LHCN-M2 (cell line): ENCODE measurements around the gene INTS15. TPM values are rescaled to one million over a fixed set of nuclear protein-coding genes. Genes with fewer than 3 reads are reported as not detected.

Experiments used
- DNase-seq: peaks from one replicate; pipeline ENCODE4 v3.0.0-alpha.2; 2012; ENCODE audit warnings: low read depth
- total RNA-seq: library from RNA; depleted of rRNA; stranded (reverse); fragments of >200 nt; gene quantifications from 2 replicates; pipeline ENCODE4 v1.2.3, GENCODE V29; 2014

The INTS15 gene
- total RNA-seq, 1 experiment from 2014 or later, result 24.6 TPM

DNA sequence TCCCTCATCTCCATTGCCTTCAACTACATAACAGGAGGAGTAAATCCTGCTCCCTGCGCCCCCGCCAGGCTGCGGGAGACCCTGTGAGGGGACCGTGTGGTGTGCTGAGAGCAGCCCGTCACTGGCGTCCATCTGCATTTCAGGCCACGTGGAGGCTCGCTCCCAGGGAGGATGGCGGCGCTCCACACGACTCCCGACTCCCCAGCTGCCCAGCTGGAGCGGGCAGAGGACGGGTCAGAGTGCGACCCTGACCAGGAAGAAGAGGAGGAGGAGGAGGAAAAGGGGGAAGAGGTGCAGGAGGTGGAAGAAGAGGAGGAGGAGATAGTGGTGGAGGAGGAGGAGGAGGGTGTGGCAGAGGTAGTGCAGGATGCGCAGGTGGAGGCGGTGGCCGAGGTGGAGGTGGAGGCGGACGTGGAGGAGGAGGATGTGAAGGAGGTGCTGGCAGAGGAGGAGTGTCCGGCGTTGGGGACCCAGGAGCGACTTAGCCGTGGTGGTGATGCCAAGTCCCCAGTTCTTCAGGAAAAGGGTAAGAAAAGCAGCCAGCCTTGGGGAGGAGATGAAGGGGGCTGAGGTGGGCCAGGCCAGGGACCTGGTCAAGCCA is 52.5 kb downstream of the INTS15 start:
- DNase-seq, result no peak

DNA sequence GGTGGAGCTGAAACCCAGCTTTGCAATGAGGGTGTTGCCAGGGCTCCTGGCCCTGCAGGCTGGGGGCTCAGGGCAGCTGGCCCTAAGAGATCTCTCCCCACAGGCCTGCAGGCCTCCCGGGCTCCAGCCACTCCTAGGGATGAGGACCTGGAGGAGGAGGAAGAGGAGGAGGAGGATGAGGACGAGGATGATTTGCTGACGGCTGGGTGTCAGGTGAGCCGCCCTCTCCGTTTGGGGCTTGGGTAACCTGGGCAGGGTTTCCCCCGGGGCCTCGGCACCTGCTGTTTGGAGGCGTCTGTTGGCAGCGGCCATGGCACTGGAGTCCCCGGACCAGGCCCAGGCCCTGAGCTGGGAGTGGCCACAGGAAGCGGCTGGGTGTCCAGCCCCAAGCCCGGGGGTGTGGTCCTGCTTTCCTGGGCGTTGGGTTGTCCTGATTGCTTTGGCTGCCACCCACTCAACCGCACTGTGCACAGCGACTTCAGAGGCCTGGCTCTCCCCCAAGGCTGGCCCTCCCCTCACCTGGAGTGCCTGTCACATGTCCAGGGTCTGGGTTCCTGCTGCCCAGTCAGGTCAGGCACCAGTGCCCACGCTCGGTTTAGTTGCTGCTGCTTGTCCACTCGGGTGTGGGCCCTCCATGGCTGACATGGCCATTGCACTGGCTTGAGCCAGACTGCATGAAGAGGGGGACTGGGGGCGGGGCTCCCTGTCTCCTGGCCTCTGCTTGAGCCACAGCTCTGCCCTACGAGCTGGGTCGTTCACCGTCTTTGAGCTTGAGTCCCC is 53.2 kb downstream of the INTS15 start:
- DNase-seq, result no peak

DNA sequence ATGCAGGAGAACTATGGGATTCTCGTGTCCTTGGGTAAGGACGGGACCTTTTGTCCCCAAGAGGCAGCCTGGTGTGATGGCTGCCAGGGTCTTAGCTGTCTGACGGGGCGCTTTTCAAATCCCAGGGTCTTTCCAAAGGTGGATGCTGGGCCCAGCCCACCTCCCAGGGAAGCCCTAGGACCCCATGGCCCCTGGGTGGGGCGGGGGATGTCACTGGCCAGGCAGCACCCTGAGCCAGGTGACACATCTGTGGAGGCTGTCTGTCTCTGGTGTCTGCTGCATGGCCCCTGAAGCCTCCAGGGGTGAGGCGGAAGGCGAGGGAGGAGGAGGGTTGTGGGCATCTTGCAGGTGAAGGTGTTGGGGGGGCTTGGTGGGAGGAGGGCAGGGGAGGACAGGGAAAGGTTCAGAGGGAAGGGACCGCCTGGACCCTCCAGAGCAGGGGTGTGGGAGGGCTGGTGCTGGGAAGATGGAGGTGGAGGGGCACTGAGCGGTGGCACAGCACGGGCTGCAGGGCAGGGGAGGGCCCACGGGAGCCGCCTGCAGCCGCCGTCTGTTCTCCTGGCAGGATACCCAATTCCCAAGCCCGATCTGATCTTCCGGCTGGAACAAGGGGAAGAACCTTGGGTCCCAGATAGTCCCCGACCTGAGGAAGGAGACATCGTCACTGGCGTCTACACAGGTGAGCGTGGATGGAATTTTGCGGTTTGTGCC is 54.2 kb downstream of the INTS15 start:
- DNase-seq, result no peak

DNA sequence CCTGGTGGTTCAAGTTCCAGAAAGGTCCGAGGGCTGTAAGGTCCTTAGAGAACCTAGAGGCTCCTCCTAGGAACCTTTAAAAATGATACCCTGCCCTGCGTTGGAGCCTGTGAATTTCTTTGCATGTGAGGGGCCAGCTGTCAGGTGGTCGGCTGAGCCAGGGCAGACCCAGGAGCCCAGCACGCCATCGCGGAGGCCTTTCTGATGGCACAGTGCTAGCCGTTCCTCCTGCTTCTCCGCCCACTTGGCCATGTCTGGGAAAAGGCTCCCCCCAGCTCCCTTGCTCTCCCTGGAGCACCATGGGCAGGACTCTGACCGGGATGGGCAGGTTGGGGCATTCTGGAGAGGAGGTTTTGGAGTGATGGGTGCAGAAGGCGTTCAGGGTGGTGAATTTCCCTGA is 54.9 kb downstream of the INTS15 start:
- DNase-seq, result no peak

DNA sequence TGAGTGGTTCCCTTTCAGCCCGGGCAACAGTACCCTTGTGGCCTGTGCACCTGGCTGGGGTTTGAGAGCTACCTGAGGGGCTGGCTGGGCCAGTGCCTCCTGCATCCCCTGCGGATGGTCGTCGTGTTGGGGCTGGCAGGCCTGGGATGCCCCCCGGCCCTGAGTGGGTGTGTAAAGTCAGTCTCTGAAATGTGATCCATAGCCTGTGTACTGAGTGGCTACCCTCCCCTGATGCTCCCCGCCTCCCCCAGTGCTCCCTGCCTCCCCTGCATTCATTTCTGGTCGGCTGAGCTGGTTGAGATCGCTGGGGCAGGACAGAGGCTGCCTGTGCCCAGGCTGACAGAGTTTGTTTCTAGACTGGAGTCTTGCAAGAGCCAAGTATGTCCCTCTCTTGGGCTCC is 56.6 kb downstream of the INTS15 start:
- no peak for DNase-seq

DNA sequence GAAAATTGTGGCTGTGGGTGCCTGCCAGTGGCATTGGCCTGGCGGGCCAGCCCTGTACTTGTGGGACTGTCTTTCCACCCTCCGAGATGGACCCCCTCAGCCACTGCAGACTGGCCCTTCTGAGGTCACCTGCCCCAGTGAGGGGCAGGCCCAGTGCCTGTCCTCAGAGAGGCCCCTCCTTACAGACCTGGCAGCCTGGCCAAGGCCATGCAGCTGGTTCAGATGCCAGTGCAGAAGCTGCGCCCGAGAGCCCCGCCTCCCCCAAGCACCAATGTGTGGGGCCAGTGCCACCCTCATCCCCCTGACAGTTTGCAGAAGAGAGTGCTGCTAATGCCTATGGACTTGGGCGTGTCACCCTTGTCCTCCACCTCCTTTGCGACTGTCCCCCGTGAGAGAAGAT is 57.3 kb downstream of the INTS15 start:
- DNase-seq, result no peak

DNA sequence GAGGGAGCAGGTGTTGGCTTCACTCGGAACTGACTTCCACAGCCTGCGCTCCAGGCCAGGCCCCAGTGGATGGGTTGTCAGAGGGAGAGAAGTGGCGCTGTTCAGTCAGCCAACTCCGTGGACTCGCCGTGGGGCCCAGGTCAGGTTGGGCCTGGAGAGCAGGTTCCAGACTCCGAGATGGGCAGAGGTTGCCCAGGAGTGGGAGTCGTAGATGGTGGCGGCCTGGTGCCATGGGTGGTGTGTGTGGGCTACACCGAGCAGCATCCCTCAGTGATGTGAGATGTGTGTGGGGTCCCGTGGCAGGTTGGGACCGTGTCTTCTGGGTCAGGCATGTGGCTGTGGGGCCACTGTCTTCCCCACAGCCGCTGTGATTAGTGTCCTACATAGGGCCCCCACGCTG is 57.7 kb downstream of the INTS15 start:
- DNase-seq, result no peak

DNA sequence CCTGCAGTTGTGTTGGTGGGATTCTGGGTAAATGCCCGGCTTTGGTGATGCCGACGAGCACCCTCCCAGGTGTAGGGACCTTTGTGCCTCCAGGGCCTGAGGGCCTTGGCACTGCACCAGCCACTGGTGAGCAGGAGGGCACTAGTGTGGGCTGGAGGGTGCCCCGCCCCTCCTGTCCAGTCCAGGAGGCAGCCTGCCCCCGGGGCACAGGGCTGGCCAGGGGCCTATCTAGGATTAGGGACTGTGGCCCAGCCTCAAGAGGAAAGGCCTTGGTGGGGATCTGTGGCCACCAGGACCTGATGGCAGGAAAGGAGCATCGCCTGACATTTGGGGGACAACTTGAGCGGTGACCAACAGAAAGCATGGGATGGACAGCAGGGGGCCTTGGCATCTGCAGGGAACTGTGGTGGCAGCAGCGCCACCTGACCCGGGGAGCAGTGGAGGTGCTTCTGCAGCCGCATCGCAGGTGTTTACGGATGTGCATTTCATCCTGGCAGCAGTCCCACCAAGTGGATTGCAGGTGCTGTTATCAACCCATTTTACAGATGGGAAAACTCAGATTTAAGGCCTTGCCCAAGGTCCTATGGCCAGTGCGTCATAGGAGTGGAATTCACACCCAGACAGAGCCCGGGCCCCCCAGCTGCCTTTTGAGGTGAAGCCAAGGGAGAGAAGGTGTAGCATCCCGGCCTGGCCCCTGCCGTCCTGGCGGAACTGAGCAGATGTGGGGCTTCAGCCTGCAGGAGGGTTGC is 58.4 kb downstream of the INTS15 start:
- DNase-seq, result no peak

DNA sequence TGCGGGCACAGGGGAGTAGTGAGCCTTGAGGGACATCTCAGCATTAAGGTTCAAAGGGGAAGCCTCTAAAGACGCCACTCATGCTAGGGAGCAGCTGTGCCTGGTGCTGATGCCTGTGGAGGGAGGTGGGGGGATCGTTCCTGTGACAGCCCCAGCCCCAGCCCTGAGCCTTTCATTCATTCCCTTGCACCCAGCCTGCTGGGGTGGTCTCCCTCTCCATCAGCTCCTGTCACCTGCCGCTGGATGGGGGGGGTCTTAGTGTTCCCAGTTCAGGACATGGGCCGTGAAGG is 58.9 kb downstream of the INTS15 start:
- DNase-seq, result no peak

DNA sequence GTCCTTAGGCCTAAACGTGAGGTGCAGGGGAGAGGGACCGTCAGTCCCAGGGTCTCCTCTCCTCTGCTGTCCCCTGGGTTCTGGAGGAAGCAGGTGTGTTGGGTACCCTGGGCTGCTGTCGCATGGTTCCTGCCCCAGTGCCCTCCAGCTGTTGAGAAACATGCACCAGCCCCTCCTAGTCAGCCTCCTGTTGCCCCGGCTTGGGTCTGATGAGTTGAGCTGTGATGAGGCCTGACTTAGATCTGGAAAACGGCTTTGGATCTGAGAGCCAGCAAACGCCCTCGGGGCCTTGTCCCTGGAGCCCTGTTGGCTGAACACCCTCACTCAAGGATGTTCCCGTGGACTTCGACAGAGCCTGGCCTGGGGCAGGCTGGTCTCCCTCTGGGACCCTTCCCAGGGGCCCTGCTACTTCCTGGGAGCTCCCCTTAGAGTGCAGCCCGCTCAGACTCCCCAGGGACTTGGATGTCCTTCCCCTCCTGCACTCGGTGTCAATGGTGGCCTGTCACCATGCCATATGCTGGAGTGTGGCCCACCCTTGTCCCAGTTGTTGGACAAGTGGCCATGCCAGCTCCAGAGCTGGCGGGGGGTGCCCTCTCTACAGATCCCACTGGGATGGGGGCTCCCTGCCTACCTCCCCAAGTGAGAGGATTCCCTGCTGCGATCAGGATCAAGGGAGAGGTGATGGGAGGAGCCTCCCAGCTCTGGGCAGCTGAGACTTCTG is 59.6 kb downstream of the INTS15 start:
- DNase-seq, result no peak

DNA sequence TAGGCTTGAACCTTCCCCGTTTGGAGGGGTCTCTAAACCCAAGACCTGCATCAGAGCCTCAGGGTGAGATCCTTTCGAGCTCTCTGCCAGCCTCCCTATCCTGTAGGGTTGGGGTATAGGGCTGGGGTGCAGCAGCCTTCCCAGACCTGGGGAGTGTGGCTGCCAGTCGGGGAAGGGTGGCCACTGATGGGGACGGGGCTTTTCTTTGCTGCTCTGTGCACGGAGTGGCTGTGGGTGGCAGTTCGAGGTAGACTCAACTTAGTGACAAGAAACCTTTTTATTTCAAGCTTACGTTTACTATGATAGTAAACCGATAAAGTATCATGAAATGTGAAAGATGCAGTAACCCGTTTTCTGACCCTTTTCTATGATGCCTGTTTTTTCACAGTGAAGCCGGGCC is 60.3 kb downstream of the INTS15 start:
- DNase-seq, result no peak

DNA sequence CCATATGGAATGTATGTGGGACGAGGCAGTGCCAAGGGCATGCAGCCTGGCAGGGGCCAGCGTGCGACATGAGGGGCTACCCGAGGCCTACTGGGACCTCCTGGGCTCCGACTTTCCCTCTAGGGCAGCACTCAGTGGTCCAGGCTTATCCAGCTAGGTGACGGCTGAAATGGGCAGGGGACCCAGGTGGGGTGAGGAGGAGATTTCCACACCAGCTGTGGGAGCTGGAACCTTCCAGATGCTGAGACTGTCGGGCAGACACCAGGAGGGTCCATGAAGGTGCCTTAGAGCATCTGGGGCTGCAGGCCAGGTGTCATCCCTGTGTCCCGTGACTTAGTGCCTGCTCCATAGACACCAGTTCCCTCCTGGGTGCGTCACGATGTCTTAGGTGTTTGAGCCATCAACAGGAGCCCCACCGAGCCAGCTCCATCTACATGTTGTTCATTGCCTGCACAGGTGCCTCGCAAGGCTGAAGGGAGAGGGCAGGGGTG is 60.7 kb downstream of the INTS15 start:
- DNase-seq, result no peak

DNA sequence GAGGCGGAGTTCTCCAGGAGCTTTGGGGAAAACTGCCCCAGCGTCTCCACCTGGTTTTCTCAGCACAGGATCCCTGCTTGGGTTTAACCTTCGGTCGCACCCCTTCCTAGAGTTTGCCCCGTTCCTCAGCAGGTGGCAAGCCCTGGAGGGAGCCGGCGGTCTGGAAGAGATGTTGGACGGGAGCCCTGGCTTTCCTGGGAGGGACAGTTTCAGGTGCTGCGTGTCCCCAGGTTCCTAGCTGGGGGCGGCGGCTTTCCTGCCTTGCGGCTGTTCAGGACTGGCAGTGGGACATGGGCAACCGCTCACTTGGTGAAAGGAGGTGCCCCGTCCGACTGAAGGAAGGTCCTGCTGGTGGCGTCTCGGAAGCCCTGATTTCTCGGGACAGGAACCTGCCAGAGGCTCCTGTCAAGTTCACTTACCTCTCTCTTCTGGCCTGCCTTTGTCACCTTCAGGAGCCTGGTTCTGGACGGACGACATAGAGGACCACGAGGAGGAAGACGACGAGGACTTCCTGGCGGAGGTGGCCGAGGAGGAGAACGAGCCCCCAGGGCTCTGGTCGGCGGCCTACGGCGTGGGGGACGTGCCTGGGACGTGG is 62.1 kb downstream of the INTS15 start:
- no peak for DNase-seq

DNA sequence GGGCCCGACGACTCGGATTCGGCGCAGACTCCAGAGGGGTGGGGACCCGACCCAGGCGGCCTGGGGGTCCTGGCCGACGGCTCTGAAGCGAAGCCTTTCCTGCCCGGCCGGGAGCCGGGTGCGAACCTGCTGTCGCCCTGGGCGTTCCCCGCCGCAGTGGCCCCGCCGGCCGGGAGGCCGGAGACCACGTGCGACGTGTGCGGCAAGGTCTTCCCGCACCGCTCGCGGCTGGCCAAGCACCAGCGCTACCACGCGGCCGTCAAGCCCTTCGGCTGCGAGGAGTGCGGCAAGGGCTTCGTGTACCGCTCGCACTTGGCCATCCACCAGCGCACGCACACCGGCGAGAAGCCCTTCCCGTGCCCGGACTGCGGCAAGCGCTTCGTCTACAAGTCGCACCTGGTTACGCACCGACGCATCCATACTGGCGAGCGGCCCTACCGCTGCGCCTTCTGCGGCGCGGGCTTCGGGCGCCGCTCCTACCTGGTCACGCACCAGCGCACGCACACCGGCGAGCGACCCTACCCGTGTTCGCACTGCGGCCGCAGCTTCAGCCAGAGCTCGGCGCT is 62.7 kb downstream of the INTS15 start:
- DNase-seq, result no peak

DNA sequence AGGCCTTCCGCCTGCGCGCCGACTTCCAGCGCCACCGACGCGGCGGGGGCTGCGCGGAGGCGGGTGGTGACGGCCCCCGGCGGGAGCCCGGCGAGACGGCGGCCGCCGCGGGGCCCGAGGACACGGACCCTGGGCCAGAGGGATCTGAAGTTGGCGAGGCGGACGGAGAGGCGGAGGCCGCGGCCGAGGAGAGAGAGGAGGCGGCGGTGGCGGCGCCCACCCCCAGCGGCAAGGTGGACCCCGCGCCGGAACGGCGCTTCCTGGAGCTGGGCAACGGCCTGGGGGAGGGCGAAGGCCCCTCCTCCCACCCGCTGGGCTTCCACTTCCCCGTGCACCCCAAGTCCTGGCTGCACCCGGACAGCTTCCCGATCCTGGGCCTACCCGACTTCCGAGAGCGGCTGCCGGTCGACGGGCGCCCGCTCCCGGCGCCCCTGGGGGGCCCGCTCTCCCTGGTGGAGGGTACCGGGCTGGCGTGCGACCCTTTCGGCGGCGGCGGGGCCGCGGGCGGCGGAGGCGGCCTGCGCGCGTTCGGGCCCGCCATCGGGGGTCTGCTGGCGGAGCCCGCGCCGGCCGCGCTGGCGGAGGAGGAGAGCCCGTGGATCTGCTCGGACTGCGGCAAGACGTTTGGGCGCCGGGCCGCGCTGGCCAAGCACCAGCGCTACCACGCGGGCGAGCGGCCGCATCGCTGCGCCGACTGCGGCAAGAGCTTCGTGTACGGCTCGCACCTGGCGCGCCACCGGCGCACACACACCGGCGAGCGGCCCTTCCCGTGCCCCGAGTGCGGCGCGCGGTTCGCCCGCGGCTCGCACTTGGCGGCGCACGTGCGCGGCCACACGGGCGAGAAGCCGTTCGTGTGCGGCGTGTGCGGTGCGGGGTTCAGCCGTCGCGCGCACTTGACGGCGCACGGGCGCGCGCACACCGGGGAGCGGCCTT is 63.5 kb downstream of the INTS15 start:
- no peak for DNase-seq

DNA sequence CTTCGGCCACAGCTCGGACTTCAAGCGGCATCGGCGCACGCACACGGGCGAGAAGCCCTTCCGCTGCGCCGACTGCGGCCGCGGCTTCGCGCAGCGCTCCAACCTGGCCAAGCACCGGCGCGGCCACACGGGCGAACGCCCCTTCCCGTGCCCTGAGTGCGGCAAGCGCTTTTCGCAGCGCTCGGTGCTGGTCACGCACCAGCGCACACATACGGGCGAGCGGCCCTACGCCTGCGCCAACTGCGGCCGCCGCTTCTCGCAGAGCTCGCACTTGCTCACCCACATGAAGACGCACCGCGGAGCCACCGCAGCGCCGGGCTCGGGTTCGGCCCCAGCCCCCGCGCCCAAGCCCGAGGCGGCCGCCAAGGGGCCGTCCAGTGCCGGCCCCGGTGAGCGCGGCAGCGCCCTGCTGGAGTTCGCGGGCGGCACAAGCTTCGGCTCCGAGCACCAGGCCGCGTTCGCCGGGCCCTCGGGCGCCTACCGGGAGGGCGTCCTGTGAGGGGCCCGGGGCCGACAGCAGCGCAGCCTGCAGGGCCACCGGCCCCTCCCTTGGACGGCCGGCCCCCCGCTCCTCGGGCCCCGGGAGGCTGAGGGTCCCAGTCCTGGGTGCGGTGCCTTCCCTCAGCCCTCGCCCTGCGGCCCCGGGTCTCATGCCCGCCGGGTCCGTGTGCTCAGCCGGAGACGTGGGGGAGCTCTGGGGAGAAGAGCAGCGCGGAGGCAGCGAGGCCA is 64.5 kb downstream of the INTS15 start:
- no peak for DNase-seq

DNA sequence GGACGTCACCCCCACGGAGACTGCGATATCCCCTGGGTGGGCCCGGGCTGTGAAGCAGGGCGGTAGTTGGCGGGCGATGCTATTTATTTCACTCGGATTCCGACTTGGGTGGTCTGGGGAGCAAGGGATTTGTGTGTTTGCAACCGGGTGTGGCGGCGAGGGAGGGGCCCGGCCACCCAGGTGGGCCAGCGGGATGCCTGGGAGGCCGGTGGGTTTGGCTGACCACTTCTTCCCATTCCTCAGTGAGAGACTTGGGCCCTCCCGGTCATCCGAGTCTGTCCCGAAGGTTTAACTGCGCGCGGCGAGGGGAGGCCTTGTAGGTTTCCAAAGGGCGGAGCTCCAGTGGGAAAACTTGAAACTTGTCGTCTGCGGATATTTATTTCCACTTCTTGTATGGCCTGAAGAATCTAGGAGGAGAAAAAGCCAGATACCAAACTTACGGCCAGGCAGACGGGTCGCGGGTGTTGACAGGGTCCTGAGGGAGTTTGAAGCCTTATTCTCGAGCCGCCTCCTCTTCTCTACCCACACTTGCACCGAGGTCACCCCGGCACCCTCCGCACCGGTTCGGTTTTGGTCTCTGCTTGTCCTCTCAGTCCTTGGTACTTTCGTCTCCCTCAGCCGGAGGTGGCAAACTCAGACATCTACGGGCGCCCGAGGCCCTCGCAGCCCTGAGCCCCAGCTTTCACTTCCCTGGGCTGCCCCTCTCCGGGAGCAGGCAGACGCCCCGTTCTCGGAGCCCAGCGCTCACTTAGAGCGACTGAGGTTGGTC is 65.2 kb downstream of the INTS15 start:
- DNase-seq, result no peak
